Thyroid gland (tissue), 4 donors: ENCODE results near the gene SIAH3.

Experiments
- POLR2A ChIP-seq, 2 donors: fragments of 450-650 bp; IDR thresholded peaks; one replicate each; pipeline ENCODE4 v1.6.1; 2017; ENCODE audit warnings: antibody characterized with exemption in 2 of 2, mild to moderate bottlenecking in 2 of 2, moderate library complexity in 1 of 2
- TF ChIP-seq, protein P1 (sequence below), 6 experiments: fragments of 200-600 bp in 3 of 6; fragments of 450-650 bp in 3 of 6; sonication (generic) in 3 of 6; IDR thresholded peaks; one replicate each; pipeline ENCODE4 v1.5.1; 2016 to 2019; ENCODE audit warnings: antibody characterized with exemption in 6 of 6, mild to moderate bottlenecking in 2 of 6, inconsistent platforms in 1 of 6, moderate library complexity in 1 of 6

DNA sequence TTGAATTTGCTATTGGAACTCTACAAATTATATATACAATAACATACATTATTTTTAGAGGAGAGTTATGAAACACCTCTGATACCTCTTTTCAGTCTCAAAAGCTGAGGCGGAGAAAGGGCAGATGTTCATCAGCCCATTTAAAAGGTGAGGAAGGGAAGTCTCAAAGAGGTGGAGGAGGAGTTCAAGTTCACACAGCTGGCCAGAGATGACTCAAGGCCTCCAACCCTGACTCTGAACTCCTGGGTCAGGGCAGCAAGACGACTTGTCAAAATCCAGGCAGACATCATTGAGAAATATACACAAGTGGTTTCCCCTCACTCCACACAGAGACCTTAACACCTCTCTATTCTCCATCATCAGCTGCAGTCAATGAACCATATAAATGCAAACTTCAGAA, 2.1 kb downstream of the SIAH3 start:
- TF ChIP-seq, protein P1, sequence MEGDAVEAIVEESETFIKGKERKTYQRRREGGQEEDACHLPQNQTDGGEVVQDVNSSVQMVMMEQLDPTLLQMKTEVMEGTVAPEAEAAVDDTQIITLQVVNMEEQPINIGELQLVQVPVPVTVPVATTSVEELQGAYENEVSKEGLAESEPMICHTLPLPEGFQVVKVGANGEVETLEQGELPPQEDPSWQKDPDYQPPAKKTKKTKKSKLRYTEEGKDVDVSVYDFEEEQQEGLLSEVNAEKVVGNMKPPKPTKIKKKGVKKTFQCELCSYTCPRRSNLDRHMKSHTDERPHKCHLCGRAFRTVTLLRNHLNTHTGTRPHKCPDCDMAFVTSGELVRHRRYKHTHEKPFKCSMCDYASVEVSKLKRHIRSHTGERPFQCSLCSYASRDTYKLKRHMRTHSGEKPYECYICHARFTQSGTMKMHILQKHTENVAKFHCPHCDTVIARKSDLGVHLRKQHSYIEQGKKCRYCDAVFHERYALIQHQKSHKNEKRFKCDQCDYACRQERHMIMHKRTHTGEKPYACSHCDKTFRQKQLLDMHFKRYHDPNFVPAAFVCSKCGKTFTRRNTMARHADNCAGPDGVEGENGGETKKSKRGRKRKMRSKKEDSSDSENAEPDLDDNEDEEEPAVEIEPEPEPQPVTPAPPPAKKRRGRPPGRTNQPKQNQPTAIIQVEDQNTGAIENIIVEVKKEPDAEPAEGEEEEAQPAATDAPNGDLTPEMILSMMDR (IDR thresholded peaks at IDR 0.05) = no peak
- TF ChIP-seq POLR2A (IDR thresholded peaks at IDR 0.05) = no peak
